HG03442 (cell line): ENCODE results near the gene FCN1.
"Not testable (repeated sequence)": the region's sequence is repeated elsewhere in the genome, so short reads cannot be mapped to it uniquely, and the experiment has no call there.

Experiments
- ATAC-seq: cut with Tn5 transposase; IDR thresholded peaks from one replicate; pipeline ENCODE4 v1.9.1; 2021; ENCODE audit warnings: mild to moderate bottlenecking, moderate library complexity; ENCODE audit not compliant: unreplicated experiment

Gene FCN1

DNA sequence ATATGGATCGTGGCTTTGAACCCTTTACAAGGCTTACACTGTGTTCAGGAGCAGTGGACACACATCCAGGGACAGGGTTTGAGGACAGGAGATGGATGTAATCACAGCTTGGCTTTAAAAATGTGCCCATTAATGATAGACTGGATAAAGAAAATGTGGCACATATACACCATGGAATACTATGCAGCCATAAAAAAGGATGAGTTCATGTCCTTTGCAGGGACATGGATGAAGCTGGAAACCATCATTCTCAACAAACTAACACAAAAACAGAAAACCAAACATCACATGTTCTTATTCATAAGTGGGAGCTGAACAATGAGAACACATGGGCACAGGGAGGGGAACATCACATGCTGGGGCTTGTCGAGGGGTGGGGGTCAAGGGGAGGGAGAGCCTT lies 60.3 kb downstream of the FCN1 start:
- ATAC-seq = not testable (repeated sequence)

- ATAC-seq = no peak
Measured at GRCh38 chr9:134855900-134856377, 61.8 kb downstream of the FCN1 start.
